ENCODE results near the gene KRT72.

KRT72 gene

DNA sequence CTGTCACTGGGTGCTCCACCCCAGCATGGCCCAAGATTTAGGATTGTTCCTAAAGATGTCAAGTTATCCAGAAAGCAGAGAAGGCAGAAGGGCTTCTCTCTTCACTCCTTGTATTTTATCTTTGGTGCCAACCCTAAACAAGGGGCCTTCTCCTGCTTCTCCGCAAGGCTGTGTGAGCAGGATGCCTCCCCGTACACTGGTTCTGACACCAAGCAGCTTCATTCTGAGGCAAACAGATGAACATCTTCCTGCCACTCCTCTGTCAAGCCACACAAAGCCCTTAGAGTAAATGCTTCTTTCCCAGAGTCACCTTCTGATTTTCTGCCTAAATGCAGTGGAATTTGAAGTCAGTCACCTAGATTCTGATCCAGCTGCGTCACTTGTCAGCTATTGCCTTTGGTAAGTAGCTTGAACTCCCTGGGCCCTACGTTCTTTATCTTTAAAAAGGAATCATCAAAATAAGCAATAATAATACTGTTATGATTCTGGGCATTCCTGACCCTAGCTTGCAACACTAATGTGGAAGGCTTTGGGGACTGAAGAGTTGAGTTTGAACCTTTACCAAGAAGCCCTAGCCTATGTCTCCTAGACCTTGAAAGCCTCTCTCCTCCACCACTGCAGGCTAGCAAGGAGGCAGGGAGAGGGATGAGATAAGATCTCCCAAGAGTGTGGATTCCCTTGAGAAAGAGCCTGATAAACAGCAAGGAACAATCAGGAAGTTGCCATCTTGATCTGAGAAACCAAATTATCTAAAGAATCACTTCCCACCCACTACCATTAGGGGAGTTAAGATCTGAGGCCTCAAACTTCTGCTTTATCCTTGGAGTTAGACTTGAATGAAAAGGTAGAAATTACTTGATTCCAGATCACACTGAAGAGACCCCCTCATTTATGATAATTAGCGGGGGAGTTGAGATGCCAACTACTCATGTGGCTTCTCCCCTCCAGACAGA, 11.4 kb upstream of the KRT72 start:
- Histone ChIP-seq H3K36me3 (ENCODE audit: control insufficient read depth, insufficient read depth, low read length) (no peaks in the 10 kb centered on the region), H3K4me3 (ENCODE audit: low read length) (no peak overlapping the region), H3K9ac (ENCODE audit: low read length) (no peak overlapping the region), H3K4me1 (ENCODE audit: control insufficient read depth, insufficient read depth, low read length) (no peaks in the 10 kb centered on the region), H3K27me3 (ENCODE audit: control insufficient read depth, insufficient read depth, low read length) (peaks cover 23% of the 10 kb centered on the region), H3K9me3 (ENCODE audit: control insufficient read depth, low read length) (no peaks in the 10 kb centered on the region)

- H3K4me1 ChIP-seq (ENCODE audit: control insufficient read depth, insufficient read depth, low read length) = no peaks in the 10 kb centered on the region
- H3K36me3 ChIP-seq (ENCODE audit: control insufficient read depth, insufficient read depth, low read length) = no peaks in the 10 kb centered on the region
- no peak overlapping the region for H3K9ac ChIP-seq (ENCODE audit: low read length)
- H3K4me3 ChIP-seq (ENCODE audit: low read length) = no peak overlapping the region
- no peaks in the 10 kb centered on the region for H3K9me3 ChIP-seq (ENCODE audit: control insufficient read depth, low read length)
- H3K27me3 ChIP-seq (ENCODE audit: control insufficient read depth, insufficient read depth, low read length) = peaks cover 23% of the 10 kb centered on the region
These were observed 9.8 kb upstream of the KRT72 start for GRCh38 chr12:52611080-52611468.

- Histone ChIP-seq H3K36me3 (ENCODE audit: control insufficient read depth, insufficient read depth, low read length) (no peaks in the 10 kb centered on the region), H3K9ac (ENCODE audit: low read length) (no peak overlapping the region), H3K4me3 (ENCODE audit: low read length) (no peak overlapping the region), H3K27me3 (ENCODE audit: control insufficient read depth, insufficient read depth, low read length) (peaks cover 19% of the 10 kb centered on the region), H3K9me3 (ENCODE audit: control insufficient read depth, low read length) (no peaks in the 10 kb centered on the region), H3K4me1 (ENCODE audit: control insufficient read depth, insufficient read depth, low read length) (no peaks in the 10 kb centered on the region)
These were observed 7.8 kb upstream of the KRT72 start for GRCh38 chr12:52608826-52609630.

DNA sequence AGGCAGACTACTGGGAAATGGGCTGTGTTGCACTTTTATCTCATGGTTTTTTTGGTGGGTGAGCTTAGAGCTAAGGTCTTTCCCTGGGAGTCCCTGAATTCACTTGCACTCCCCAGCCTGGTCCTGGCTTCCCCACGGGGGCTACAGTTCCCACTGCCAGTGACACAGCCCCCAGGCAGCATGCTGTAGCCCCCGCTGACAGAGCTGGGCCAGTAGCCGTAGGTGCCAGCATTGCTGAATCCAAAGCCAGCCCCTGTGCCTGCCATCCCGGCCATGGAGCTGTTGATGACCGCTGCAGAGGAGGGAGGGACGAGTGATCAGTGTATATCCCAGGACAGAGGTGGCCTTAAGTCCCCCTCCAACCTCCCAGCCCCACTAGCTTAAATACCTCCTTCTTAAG, 6.9 kb upstream of the KRT72 start:
- no peaks in the 10 kb centered on the region for H3K36me3 ChIP-seq (ENCODE audit: control insufficient read depth, insufficient read depth, low read length)
- no peaks in the 10 kb centered on the region for H3K4me1 ChIP-seq (ENCODE audit: control insufficient read depth, insufficient read depth, low read length)
- peaks cover 15% of the 10 kb centered on the region for H3K27me3 ChIP-seq (ENCODE audit: control insufficient read depth, insufficient read depth, low read length)
- no peak overlapping the region for H3K9ac ChIP-seq (ENCODE audit: low read length)
- H3K9me3 ChIP-seq (ENCODE audit: control insufficient read depth, low read length) = no peaks in the 10 kb centered on the region
- H3K4me3 ChIP-seq (ENCODE audit: low read length) = no peak overlapping the region

DNA sequence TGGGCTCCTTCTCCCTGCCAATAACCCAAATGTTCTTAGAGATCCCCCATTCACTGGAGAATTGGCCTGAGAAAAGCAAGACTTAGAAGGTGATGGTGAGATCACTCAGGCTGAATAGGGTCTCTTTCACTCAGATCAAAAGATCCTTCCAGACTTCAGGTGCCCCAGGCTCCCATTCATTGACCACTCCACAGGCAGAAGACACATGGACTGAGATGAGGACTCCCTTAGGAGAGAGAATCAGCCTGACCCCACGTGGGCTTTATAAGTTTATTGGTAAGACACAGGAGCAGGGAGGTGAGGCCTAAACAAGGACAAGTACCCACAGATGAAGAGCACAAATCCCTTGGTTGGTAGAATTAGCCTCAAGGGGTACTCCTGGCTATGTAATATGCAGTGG, 6.1 kb upstream of the KRT72 start:
- peaks cover 18% of the 10 kb centered on the region for H3K27me3 ChIP-seq (ENCODE audit: control insufficient read depth, insufficient read depth, low read length)
- H3K9me3 ChIP-seq (ENCODE audit: control insufficient read depth, low read length) = no peaks in the 10 kb centered on the region
- no peak overlapping the region for H3K9ac ChIP-seq (ENCODE audit: low read length)
- H3K4me1 ChIP-seq (ENCODE audit: control insufficient read depth, insufficient read depth, low read length) = no peaks in the 10 kb centered on the region
- H3K36me3 ChIP-seq (ENCODE audit: control insufficient read depth, insufficient read depth, low read length) = no peaks in the 10 kb centered on the region
- no peak overlapping the region for H3K4me3 ChIP-seq (ENCODE audit: low read length)

- no peaks in the 10 kb centered on the region for H3K4me1 ChIP-seq (ENCODE audit: control insufficient read depth, insufficient read depth, low read length)
- peaks cover 22% of the 10 kb centered on the region for H3K27me3 ChIP-seq (ENCODE audit: control insufficient read depth, insufficient read depth, low read length)
- H3K9me3 ChIP-seq (ENCODE audit: control insufficient read depth, low read length) = no peaks in the 10 kb centered on the region
- H3K9ac ChIP-seq (ENCODE audit: low read length) = no peak overlapping the region
- no peak overlapping the region for H3K4me3 ChIP-seq (ENCODE audit: low read length)
- no peaks in the 10 kb centered on the region for H3K36me3 ChIP-seq (ENCODE audit: control insufficient read depth, insufficient read depth, low read length)
These were observed 5.4 kb upstream of the KRT72 start for GRCh38 chr12:52606581-52607218.

- Histone ChIP-seq H3K27me3 (ENCODE audit: control insufficient read depth, insufficient read depth, low read length) (peaks cover 22% of the 10 kb centered on the region), H3K4me3 (ENCODE audit: low read length) (no peak overlapping the region), H3K9me3 (ENCODE audit: control insufficient read depth, low read length) (no peaks in the 10 kb centered on the region), H3K9ac (ENCODE audit: low read length) (no peak overlapping the region), H3K36me3 (ENCODE audit: control insufficient read depth, insufficient read depth, low read length) (no peaks in the 10 kb centered on the region), H3K4me1 (ENCODE audit: control insufficient read depth, insufficient read depth, low read length) (no peaks in the 10 kb centered on the region)
These were observed 4.8 kb upstream of the KRT72 start for GRCh38 chr12:52606096-52606495.

DNA sequence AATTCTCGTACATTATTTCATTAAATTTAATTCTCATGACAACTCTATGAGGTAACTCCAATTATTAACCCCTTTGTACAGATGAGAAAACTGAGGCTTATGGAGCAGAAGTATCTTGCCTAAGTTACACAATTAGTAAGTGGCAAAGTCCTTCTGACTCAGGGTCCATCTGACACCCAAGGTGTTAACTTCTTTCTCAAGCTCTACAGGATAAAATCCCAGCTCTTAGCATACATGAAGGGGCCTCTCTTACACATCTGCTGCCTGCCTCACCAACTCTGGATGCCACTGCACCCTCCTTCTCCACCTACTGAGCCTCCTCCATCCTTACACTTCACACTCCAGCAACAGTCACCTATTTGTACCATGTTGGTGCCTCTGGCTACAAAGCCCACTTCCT, 4.3 kb upstream of the KRT72 start:
- Histone ChIP-seq H3K9ac (ENCODE audit: low read length) (no peak overlapping the region), H3K9me3 (ENCODE audit: control insufficient read depth, low read length) (no peaks in the 10 kb centered on the region), H3K4me3 (ENCODE audit: low read length) (no peak overlapping the region), H3K27me3 (ENCODE audit: control insufficient read depth, insufficient read depth, low read length) (peaks cover 22% of the 10 kb centered on the region), H3K4me1 (ENCODE audit: control insufficient read depth, insufficient read depth, low read length) (no peaks in the 10 kb centered on the region), H3K36me3 (ENCODE audit: control insufficient read depth, insufficient read depth, low read length) (no peaks in the 10 kb centered on the region)

GRCh38 chr12:52604859-52605258, 3.6 kb upstream of the KRT72 start:
- H3K27me3 ChIP-seq (ENCODE audit: control insufficient read depth, insufficient read depth, low read length) = peaks cover 27% of the 10 kb centered on the region
- H3K9me3 ChIP-seq (ENCODE audit: control insufficient read depth, low read length) = no peaks in the 10 kb centered on the region

GRCh38 chr12:52603314-52603713, 2.1 kb upstream of the KRT72 start:
- Histone ChIP-seq H3K27me3 (ENCODE audit: control insufficient read depth, insufficient read depth, low read length) (peaks cover 38% of the 10 kb centered on the region), H3K9me3 (ENCODE audit: control insufficient read depth, low read length) (no peaks in the 10 kb centered on the region)

More at GRCh38 chr12:52604859-52605258, 3.6 kb upstream of the KRT72 start:
- Histone ChIP-seq H3K9ac (ENCODE audit: low read length) (no peak overlapping the region), H3K4me3 (ENCODE audit: low read length) (no peak overlapping the region), H3K36me3 (ENCODE audit: control insufficient read depth, insufficient read depth, low read length) (no peaks in the 10 kb centered on the region), H3K4me1 (ENCODE audit: control insufficient read depth, insufficient read depth, low read length) (no peaks in the 10 kb centered on the region)

DNA sequence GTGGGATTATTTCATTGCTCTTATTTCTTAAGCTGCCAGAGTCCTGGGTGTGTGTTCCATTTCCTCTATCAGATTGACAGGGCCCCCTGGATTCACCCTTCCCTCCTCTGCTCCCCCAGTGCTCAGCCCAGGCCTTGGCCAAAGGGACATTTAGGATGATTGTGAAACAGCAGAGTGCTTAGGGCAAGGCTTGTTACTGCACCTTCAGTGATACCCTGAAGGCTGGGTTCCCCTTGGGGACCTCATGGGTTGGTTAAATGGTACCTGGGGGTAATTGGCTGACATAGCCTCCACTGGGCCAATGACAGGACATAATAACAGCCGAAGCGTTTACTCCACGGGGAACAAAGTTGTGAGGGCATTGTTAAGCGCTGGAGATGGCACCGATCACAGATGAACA, 1.3 kb upstream of the KRT72 start:
- no peaks in the 10 kb centered on the region for H3K9me3 ChIP-seq (ENCODE audit: control insufficient read depth, low read length)
- H3K4me3 ChIP-seq (ENCODE audit: low read length) = no peak overlapping the region
- H3K36me3 ChIP-seq (ENCODE audit: control insufficient read depth, insufficient read depth, low read length) = no peaks in the 10 kb centered on the region
- H3K4me1 ChIP-seq (ENCODE audit: control insufficient read depth, insufficient read depth, low read length) = no peaks in the 10 kb centered on the region
- H3K27me3 ChIP-seq (ENCODE audit: control insufficient read depth, insufficient read depth, low read length) = peaks cover 43% of the 10 kb centered on the region
- no peak overlapping the region for H3K9ac ChIP-seq (ENCODE audit: low read length)

More at GRCh38 chr12:52603314-52603713, 2.1 kb upstream of the KRT72 start:
- Histone ChIP-seq H3K9ac (ENCODE audit: low read length) (no peak overlapping the region), H3K36me3 (ENCODE audit: control insufficient read depth, insufficient read depth, low read length) (no peaks in the 10 kb centered on the region), H3K4me1 (ENCODE audit: control insufficient read depth, insufficient read depth, low read length) (no peaks in the 10 kb centered on the region), H3K4me3 (ENCODE audit: low read length) (no peak overlapping the region)

DNA sequence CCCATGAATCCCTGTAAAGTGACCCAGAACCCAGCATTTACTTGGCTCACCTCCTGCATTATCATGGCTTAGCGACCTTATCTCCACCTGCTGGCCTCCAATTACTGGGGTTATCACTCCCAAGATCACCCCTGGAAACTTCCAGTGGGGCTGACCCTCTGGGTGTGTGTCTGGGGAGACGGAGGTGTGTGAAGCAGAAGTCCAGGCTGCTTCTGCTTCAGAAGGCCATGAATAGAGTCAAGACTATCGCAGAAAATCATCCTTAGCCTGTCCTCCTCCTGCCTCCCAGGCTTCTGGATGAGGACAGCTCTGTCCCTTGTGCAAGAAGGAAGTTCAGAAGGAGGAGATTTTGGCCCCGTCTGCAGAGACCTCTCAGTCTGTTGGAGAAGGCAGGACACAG, 408 bp upstream of the KRT72 start:
- Histone ChIP-seq H3K4me1 (ENCODE audit: control insufficient read depth, insufficient read depth, low read length) (no peaks in the 10 kb centered on the region), H3K27me3 (ENCODE audit: control insufficient read depth, insufficient read depth, low read length) (peaks cover 43% of the 10 kb centered on the region), H3K36me3 (ENCODE audit: control insufficient read depth, insufficient read depth, low read length) (no peaks in the 10 kb centered on the region), H3K4me3 (ENCODE audit: low read length) (no peak overlapping the region), H3K9ac (ENCODE audit: low read length) (no peak overlapping the region), H3K9me3 (ENCODE audit: control insufficient read depth, low read length) (no peaks in the 10 kb centered on the region)
